AG09309 (cell line): ENCODE data around the gene REEP1.

Experiments used
- DNase-seq: peaks from one replicate; pipeline ENCODE4 v3.0.0-alpha.2; 2010; ENCODE audit warnings: low read depth
- H3K4me3 ChIP-seq: 2 replicates; pipeline ENCODE4 v1.5.1; 2011; ENCODE audit warnings: mild to moderate bottlenecking, low read depth, low read length, moderate library complexity; ENCODE audit not compliant: control insufficient read depth
- TF ChIP-seq, protein P1 (sequence below): IDR thresholded peaks from 2 replicates; pipeline ENCODE4 v1.5.1; 2011; ENCODE audit warnings: mild to moderate bottlenecking, low read depth, low read length, inconsistent platforms; ENCODE audit not compliant: insufficient read depth, control insufficient read depth; ENCODE audit errors: missing control alignments

The REEP1 gene

DNA sequence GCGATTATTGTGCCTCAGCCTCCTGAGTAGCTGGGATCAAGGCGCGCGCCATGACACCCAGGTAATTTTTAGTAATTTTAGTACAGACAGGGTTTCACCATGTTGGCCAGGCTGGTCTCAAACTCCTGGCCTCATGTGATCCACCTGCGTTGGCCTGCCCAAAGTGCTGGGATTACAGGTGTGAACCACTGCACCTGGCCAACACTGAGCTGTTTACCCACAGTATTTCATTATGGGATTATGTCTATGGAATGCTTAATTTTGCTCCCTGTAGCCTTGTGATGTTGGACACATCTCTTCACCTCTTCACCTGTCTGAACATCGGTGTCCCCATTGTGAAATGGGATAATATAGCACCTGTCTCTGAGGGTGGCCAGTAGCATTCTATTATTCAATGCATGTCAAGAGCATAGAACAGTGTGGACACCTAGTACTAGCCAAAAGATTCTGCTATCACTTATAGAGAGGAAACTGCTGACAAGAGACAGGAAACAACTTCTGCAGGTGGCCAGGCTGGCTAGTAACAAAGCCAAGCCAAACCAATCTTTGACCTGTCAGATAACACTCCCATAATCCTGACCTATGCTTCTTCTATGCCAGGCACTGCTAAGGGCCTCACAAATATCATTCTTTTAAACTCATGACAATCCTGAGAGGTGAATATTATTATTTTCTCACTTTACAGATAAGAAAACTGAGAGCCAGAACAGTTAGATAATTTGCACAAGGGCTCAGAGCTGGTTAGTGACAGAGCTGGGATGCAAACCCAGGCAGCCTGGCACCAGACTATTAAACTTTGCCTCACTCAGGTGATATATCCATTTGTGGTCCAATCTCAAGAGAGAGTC, 29.4 kb upstream of the REEP1 start:
- H3K4me3 ChIP-seq = no peak overlapping the region
- TF ChIP-seq, protein P1, sequence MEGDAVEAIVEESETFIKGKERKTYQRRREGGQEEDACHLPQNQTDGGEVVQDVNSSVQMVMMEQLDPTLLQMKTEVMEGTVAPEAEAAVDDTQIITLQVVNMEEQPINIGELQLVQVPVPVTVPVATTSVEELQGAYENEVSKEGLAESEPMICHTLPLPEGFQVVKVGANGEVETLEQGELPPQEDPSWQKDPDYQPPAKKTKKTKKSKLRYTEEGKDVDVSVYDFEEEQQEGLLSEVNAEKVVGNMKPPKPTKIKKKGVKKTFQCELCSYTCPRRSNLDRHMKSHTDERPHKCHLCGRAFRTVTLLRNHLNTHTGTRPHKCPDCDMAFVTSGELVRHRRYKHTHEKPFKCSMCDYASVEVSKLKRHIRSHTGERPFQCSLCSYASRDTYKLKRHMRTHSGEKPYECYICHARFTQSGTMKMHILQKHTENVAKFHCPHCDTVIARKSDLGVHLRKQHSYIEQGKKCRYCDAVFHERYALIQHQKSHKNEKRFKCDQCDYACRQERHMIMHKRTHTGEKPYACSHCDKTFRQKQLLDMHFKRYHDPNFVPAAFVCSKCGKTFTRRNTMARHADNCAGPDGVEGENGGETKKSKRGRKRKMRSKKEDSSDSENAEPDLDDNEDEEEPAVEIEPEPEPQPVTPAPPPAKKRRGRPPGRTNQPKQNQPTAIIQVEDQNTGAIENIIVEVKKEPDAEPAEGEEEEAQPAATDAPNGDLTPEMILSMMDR = no peak
- DNase-seq = no peak

DNA sequence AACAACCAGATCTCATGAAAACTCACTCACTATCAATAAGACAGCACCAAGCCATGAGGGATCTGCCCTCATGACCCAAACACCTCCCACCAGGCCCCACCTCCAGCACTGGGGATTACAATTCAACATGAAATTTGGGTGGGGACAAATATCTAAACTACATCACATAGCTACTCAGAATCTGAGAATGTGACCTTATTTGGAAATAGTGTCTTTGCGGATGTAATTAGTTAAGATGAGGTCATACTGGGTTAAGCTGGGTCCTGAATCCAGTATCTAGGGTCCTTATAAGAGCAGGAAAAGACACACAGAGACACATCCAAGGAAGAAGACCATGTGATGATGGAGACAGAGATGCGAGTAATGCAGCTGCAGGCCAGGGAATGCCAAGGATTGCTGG, 27.5 kb upstream of the REEP1 start:
- no peak overlapping the region for H3K4me3 ChIP-seq
- TF ChIP-seq, protein P1 = no peak
- no peak for DNase-seq

DNA sequence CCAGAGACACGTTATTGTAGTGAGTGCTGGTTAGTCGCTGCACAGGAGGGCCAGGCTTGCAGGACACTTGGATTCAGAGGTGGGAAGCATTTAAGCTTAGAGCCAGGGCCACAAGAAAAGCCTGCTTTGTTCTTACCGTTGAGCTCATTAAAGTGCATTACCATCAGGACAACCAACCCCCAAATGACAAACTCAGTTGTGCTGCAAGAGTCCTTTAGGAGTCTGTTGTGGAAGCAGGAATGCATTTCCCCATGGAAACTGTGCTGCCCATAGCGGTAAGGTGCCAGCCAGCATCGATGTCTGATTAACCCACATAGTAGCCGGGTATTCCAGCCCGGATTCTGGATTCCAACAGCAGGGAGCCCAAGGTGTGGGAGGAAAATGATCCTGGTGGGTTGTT, 23.4 kb upstream of the REEP1 start:
- TF ChIP-seq, protein P1 = no peak
- no peak overlapping the region for H3K4me3 ChIP-seq
- DNase-seq = no peak

DNA sequence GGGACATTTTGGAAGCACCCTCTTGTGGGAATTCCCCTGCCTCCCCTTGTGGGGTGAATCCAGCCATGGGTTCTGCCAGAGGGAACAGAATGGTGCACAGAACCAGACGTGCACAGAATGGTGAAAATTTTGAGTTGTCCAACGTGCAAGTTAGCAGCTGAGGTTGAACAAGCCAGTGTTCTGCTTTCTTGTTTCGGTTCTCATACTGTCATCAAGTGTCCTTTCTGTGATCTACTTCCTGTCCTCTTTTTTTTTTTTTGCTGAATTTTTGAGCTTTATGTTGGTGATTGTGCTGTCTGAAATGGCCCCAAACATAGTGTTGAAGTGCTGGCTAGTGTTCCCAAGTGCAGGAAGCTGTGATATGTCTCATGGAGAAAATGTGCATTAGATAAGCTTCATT, 21.5 kb upstream of the REEP1 start:
- no peak for DNase-seq
- TF ChIP-seq, protein P1 = no peak
- H3K4me3 ChIP-seq = no peak overlapping the region

DNA sequence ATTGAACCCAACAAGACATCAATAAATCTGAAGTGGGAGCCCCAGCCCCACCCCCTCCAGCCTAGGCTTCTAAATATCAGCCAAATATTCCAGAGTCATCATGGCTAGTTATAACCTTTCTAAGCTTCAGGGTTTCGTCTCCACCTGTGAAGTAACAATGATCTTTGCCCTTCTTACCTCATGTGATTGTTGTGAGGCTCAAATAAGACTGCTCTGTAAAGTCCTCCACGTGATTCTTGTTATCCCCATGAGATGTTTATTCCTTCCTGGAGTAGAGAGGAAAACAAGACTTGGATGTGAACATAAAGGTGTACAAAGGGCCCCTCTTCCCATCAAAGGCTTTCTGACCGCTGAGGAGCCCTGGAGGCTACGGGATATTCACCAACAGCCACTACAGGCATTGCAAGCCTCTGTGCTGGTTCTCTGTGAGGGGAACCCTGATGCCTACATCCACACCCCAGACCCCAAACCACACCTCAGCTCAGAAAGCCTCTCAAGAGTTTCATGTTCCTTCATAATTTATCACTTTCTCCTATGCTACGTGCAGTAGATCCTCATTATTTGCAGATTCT, 20.1 kb upstream of the REEP1 start:
- no peak overlapping the region for H3K4me3 ChIP-seq
- no peak for DNase-seq
- TF ChIP-seq, protein P1 = no peak

DNA sequence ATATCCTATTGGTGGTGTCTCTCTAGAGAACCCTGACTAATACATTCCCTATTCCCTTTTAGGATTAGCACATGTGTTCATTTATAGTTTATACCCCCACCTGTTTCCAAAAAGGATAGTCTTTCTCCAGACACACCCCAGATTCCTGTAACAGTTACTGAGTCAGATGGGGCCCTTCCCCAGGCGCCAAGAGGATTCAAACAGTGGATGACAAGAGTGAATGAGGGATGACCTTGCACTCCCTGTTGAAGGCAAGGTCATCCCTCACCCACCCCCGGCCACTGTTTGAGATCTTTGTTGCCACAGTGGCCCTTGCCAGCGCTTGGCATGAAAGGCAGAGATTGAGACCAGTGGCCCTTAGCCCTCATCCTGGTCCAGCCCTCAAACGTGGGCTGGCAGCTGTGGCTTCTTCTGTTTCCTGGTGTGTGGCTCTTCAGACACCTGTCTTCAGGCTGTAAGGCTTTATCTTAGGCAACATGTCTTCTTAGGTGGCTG, 15.3 kb upstream of the REEP1 start:
- TF ChIP-seq, protein P1 = no peak
- no peak for DNase-seq
- no peak overlapping the region for H3K4me3 ChIP-seq
